Measurements from ENCODE around the gene DEPP1. TPM values are rescaled to one million over a fixed set of nuclear protein-coding genes. Genes with fewer than 3 reads are reported as not detected.

DEPP1 gene
- total and polyA plus RNA-seq, 2 of the 13 experiments (the other 11 are each of a cell fraction or from before 2014, with no cell fraction given), result 14.8 to 270 TPM

- TF ChIP-seq ASH2L (IDR thresholded peaks at IDR 0.05; ENCODE audit: insufficient read length, low read depth, low read length) (peak; percentile 27), HMGA1 (CRISPR knock-in tag; conservative IDR thresholded peaks at IDR 0.05) (no peak), ZNF558 (CRISPR knock-in tag; IDR thresholded peaks at IDR 0.05; ENCODE audit: borderline replicate concordance) (no peak), ZBTB2 (CRISPR knock-in tag; IDR thresholded peaks at IDR 0.05; ENCODE audit: low read depth) (no peak), ZNF766 (CRISPR knock-in tag; IDR thresholded peaks at IDR 0.05; ENCODE audit: borderline replicate concordance) (peak; percentile 86), NR1H2 (CRISPR knock-in tag; IDR thresholded peaks at IDR 0.05; ENCODE audit: borderline replicate concordance, low read depth) (no peak), ZNF672 (CRISPR knock-in tag; IDR thresholded peaks at IDR 0.05) (no peak), ZMYM3 (CRISPR knock-in tag; IDR thresholded peaks at IDR 0.05) (no peak), ZBTB40 (IDR thresholded peaks at IDR 0.05) (no peak), ZBTB40 (CRISPR knock-in tag; IDR thresholded peaks at IDR 0.05) (no peak), RAD51 (IDR thresholded peaks at IDR 0.05; ENCODE audit: borderline replicate concordance) (no peak), SETDB1 (CRISPR knock-in tag; IDR thresholded peaks at IDR 0.05; ENCODE audit: borderline replicate concordance) (no peak), MYC (CRISPR knock-in tag; IDR thresholded peaks at IDR 0.05; ENCODE audit: borderline replicate concordance) (no peak), ELF1 (CRISPR knock-in tag; IDR thresholded peaks at IDR 0.05) (peak; percentile 89), KAT2B (IDR thresholded peaks at IDR 0.05; ENCODE audit: borderline replicate concordance, low read depth, low read length) (no peak), ONECUT2 (CRISPR knock-in tag; IDR thresholded peaks at IDR 0.05) (no peak), ZNF782 (CRISPR knock-in tag; IDR thresholded peaks at IDR 0.05; ENCODE audit: borderline replicate concordance) (no peak), ZBTB25 (CRISPR knock-in tag; IDR thresholded peaks at IDR 0.05) (peak; percentile 42; the same call in 1 of the 2 replicates), RXRB (CRISPR knock-in tag; IDR thresholded peaks at IDR 0.05; ENCODE audit: borderline replicate concordance) (peak; percentile 81)
Measured at GRCh38 chr10:44939691-44940401, 38.8 kb downstream of the DEPP1 start (continued).
